ENCODE measurements around the gene TNF. TPM values are rescaled to one million over a fixed set of nuclear protein-coding genes. Genes with fewer than 3 reads are reported as not detected.

TNF gene
- total RNA-seq, 3 donors from 2014 or later, result 0.41 to 1.7 (median 1.1) TPM

DNA sequence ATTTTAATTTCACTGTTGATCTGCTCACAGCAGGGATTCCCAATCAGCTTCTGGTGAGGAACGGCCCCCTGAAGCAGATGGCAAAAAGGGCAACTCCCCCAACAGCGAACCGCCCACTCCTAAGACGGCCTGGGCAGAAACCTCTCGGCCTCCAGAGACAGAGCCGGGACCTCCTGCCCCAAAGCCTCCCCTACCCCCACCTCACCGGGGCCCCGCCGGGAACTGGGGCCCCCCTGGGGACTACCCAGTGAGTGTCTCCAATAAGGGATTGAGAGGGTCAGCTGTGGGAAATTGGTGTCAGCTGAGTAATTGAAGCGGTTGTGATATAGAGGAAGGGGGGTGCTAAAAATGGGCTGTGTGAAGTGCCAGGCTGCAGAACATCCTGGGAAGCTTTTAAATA lies 51.6 kb downstream of the TNF start:
- Histone ChIP-seq H3K36me3 (ENCODE audit: low read depth) (peaks cover 46% of the 10 kb centered on the region), H3K4me1 (ENCODE audit: low read depth) (peaks cover 3% of the 10 kb centered on the region), H3K4me3 (no peak overlapping the region), H3K9me3 (no peaks in the 10 kb centered on the region)
- intact Hi-C loops (cut with DNase I, micrococcal nuclease), result no loop called here
- TF ChIP-seq CTCF (IDR thresholded peaks at IDR 0.05), result no peak
- DNase-seq (no peak), ATAC-seq (no peak)

GRCh38 chr6:31627690-31628287 lies 52.4 kb downstream of the TNF start:
- Histone ChIP-seq H3K9me3 (no peaks in the 10 kb centered on the region), H3K4me1 (ENCODE audit: low read depth) (no peaks in the 10 kb centered on the region), H3K36me3 (ENCODE audit: low read depth) (peaks cover 46% of the 10 kb centered on the region), H3K4me3 (no peak overlapping the region)
- TF ChIP-seq CTCF (IDR thresholded peaks at IDR 0.05), result no peak
- no peak for ATAC-seq
- no peak for DNase-seq
- intact Hi-C loops (cut with DNase I, micrococcal nuclease), result no loop called here

Other genes starting within 250 kb of the TNF start
- gene HLA-B, start 218.4 kb upstream of the TNF start, total RNA-seq, result 1,000 to 10,000 TPM; 1,294 to 6,470 (median 3,045) TPM
- gene MICA, start 172.0 kb upstream of the TNF start, total RNA-seq, result 10 to 100 TPM; 18.1 to 24.2 (median 20.7) TPM
- gene MICB, start 77.4 kb upstream of the TNF start, total RNA-seq, result 1 to 10 TPM; 1.3 to 4.1 (median 2.9) TPM
- not detected for gene MCCD1, start 46.6 kb upstream of the TNF start, total RNA-seq
- gene DDX39B, start 33.6 kb upstream of the TNF start, total RNA-seq, result 100 to 1,000 TPM; 239 to 309 (median 295) TPM
- gene ATP6V1G2, start 29.0 kb upstream of the TNF start, total RNA-seq, result 1 to 10 TPM in 2 of 3 donors, under 1 TPM in 1; 0.55 to 4.5 (median 1.2) TPM
- 10 to 100 TPM; 15.8 to 27.8 (median 18.3) TPM for gene NFKBIL1, start 28.0 kb upstream of the TNF start, total RNA-seq
- under 1 TPM in 2 of 3 donors, not detected in 1; 0.20 to 0.22 TPM for gene LTA, start 3.3 kb upstream of the TNF start, total RNA-seq
- 1 to 10 TPM; 2.1 to 3.4 (median 2.2) TPM for gene LTB, start 6.9 kb downstream of the TNF start, total RNA-seq
- gene LST1, start 10.7 kb downstream of the TNF start, total RNA-seq, result 10 to 100 TPM in 1 of 3 donors, 1 to 10 TPM in 2; 3.9 to 11.3 (median 6.6) TPM
- gene NCR3, start 17.4 kb downstream of the TNF start, total RNA-seq, result under 1 TPM in 1 of 3 donors, not detected in 2; 0.46 TPM
- 10 to 100 TPM in 2 of 3 donors, 1 to 10 TPM in 1; 6.1 to 28.4 (median 17.3) TPM for gene AIF1, start 39.7 kb downstream of the TNF start, total RNA-seq
- 100 to 1,000 TPM; 109 to 151 (median 120) TPM for gene PRRC2A, start 45.1 kb downstream of the TNF start, total RNA-seq
- gene BAG6, start 77.1 kb downstream of the TNF start, total RNA-seq, result 100 to 1,000 TPM; 282 to 298 (median 293) TPM
- 1 to 10 TPM; 2.2 to 2.7 (median 2.4) TPM for gene APOM, start 80.3 kb downstream of the TNF start, total RNA-seq
- 10 to 100 TPM; 28.5 to 33.0 (median 32.3) TPM for gene C6orf47, start 85.2 kb downstream of the TNF start, total RNA-seq
- gene GPANK1, start 89.4 kb downstream of the TNF start, total RNA-seq, result 10 to 100 TPM; 13.4 to 17.7 (median 17.4) TPM
- gene CSNK2B, start 90.5 kb downstream of the TNF start, total RNA-seq, result 100 to 1,000 TPM; 125 to 147 (median 134) TPM
- gene LY6G5B, start 94.4 kb downstream of the TNF start, total RNA-seq, result 10 to 100 TPM; 13.1 to 17.2 (median 15.5) TPM
- gene LY6G5C, start 105.5 kb downstream of the TNF start, total RNA-seq, result 1 to 10 TPM; 1.7 to 4.2 (median 2.1) TPM
- gene ABHD16A, start 127.8 kb downstream of the TNF start, total RNA-seq, result 10 to 100 TPM; 55.3 to 69.4 (median 68.4) TPM
- gene LY6G6F, start 131.3 kb downstream of the TNF start, total RNA-seq, result not detected
- 1 to 10 TPM in 1 of 3 donors, under 1 TPM in 1, not detected in 1; 0.90 to 6.1 TPM for gene LY6G6D, start 139.8 kb downstream of the TNF start, total RNA-seq
- gene LY6G6C, start 146.2 kb downstream of the TNF start, total RNA-seq, result under 1 TPM in 1 of 3 donors, not detected in 2; 0.32 TPM
- gene MPIG6B, start 147.8 kb downstream of the TNF start, total RNA-seq, result 1 to 10 TPM in 1 of 3 donors, under 1 TPM in 2; 0.48 to 1.4 (median 0.57) TPM
- 100 to 1,000 TPM in 1 of 3 donors, 10 to 100 TPM in 2; 56.1 to 152 (median 99.5) TPM for gene DDAH2, start 153.7 kb downstream of the TNF start, total RNA-seq
- 100 to 1,000 TPM; 269 to 555 (median 441) TPM for gene CLIC1, start 161.0 kb downstream of the TNF start, total RNA-seq
- 10 to 100 TPM; 14.1 to 29.9 (median 29.7) TPM for gene MSH5, start 164.4 kb downstream of the TNF start, total RNA-seq
- gene SAPCD1, start 187.1 kb downstream of the TNF start, total RNA-seq, result 1 to 10 TPM; 2.5 to 9.6 (median 4.3) TPM
- 1 to 10 TPM; 5.9 to 8.2 (median 6.9) TPM for gene VWA7, start 201.8 kb downstream of the TNF start, total RNA-seq
- 10 to 100 TPM; 41.7 to 65.8 (median 45.0) TPM for gene VARS1, start 220.2 kb downstream of the TNF start, total RNA-seq
- 10 to 100 TPM; 21.7 to 35.5 (median 33.8) TPM for gene LSM2, start 231.4 kb downstream of the TNF start, total RNA-seq
- gene HSPA1L, start 239.7 kb downstream of the TNF start, total RNA-seq, result 1 to 10 TPM; 1.2 to 3.4 (median 1.3) TPM
- 100 to 1,000 TPM in 2 of 3 donors, 10 to 100 TPM in 1; 73.6 to 274 (median 107) TPM for gene HSPA1A, start 240.0 kb downstream of the TNF start, total RNA-seq